UCSD-AML1 (cell line): ENCODE results near the gene ANKS1B.
A peak's percentile ranks its signal among the peaks of the same experiment; 100 is the strongest.
"Not testable (repeated sequence)": the region's sequence is repeated elsewhere in the genome, so short reads cannot be mapped to it uniquely, and the experiment has no call there.

ENCODE experiments used
- DNase-seq: peaks from one replicate; lab custom pipeline; 2025; ENCODE audit not compliant: unreplicated experiment; lab: John Stamatoyannopoulos, UW

ANKS1B gene

DNA sequence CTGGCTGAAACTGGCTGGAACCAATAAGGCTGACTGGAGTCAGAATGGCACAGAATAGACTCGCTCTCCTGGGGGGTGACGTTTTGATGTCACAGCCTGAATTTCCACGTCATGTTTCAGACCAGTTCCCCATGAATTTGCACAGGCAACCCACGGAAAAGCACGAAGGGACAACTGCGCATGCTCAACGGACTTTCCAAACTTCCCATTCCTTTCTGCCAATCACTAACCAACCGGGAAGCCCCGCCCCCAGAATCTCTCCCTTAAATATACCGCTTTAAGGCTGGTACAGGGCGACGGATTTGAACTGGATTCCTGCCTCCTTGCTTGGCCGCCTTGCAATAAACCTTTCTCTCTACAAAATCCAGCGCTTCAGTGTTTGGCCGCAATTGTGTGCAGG lies 904.9 kb downstream of the ANKS1B start:
- no peak for DNase-seq

DNA sequence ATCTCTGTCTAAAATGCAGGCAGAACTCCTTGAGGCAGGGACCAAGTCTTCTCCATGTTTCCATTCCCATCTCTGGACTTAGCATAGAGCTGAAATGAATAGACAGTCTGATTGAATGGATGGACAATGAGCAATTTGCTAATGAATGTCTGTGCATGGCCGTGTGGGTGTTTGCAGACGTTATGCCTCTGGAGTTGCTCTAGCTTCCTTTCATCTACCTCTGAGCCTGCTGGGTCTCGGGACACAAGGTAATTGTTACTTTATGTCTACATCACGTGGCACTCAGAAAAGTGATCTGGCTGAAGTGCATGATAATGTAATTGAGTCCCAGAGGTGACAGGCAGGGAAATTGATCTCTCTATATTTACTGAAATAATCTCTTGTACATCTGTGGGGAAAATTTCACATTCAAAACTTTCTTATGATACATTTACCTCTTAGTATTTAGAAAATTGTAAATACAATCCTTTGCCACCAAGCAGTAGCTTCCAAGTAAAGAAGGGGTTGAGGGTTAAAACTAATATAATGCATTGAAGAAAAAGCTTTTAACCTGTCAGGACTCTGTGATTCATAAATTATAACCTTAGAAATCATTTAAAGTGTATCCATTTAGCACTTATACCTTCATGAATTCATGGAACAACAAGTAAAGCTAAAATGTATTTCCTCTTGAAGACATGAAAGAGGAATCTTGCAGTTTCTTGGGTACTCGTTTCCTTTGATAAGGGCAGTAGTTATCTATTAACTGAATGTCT lies 915.6 kb downstream of the ANKS1B start:
- no peak for DNase-seq

DNA sequence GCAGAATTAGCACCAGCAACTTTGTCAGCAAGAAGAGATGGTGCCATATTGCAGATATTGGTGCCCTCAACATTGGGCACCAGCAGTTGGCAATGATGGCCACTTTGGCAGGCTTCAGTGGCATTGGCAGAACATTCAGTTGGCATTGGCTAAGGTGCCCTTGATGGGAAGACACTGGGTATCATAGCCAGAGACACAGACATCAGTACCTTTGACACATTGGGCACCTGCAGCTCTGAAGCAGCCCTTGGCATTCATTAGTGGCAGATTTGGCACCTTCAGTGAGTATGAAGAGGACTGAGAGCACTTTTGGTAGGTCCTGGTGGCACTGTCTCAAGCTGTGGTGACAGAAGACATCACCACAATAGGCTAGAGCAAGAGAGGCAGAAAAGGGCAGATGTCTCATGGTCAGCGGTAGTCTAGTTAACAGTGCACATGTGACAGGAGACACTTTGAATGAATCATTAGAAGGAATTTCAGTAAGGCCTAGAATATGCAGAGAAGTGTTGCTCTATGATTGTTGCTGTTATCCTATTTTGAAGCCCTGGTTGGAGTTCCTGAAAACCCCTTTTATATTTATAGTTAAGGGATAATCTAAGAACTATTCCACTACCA lies 917.5 kb downstream of the ANKS1B start:
- DNase-seq: no peak

DNA sequence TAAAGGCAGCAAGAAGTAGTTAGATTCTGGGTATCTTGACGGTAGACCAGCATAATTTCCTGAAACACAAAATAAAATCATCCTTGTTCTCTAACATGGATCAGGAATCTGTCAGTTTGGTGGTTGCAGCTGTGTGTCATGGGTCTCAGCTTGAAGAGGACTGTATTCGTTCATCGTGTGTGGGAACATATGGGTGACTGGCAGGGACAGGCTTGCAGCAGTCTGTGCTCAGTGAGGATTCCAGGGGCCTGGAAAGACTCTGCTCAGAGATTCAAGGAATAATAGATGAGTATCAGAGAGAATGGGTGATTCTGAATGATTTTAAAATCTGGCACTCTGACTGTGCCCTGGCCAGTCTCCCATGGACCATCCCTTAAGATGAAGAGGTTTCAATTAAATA lies 918.0 kb downstream of the ANKS1B start:
- no peak for DNase-seq

DNA sequence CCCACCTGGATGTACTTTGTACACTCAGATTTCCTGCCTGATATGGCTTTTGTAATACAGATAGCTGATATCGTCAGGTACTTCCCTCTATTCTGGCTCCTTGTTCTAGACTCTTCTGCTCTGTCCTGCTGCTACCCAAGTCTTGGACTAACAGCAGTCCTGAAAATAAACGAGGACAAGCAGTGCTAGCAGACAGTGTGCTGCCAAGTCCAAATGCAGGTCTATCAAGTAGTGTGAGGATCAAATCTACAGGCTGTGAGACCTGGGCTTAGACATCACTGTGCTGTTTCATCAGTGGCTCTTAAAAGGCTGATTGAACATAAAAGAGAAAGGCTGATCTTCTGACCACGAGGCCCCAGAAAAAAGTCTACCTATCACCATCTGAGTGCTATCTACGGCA lies 921.6 kb downstream of the ANKS1B start:
- no peak for DNase-seq

DNA sequence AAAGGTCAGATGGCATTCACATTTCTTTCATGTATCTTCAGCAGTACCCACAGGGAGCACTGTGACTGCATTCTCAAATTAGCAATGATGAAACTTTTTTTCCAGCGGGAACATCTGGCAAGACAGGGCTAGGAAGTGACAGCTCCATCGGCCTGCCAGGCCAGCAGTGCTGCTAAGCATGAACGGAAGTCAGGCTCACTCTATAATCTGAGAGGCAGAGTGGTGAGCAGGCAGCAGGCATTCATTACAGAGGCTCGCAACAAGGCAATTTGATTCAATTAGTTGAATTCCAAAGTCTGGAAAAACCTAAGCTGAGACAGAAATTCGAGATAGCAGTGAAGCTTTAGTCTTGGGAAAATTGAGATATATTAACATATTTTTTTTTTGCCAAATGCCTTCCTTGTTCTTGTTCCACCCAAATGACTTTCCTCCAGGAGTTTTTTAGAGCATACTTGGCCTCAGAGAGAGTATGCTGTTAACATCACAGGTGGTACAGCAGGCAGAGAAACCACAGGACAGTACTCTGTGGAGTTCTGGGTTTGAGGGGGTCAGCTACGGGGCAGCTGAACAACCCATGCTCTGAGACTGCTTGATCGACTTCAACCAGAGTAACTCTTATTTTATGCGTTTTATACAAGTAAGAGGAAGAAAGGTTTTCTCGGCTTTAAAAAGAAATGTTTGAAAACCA lies 924.8 kb downstream of the ANKS1B start:
- no peak for DNase-seq

DNA sequence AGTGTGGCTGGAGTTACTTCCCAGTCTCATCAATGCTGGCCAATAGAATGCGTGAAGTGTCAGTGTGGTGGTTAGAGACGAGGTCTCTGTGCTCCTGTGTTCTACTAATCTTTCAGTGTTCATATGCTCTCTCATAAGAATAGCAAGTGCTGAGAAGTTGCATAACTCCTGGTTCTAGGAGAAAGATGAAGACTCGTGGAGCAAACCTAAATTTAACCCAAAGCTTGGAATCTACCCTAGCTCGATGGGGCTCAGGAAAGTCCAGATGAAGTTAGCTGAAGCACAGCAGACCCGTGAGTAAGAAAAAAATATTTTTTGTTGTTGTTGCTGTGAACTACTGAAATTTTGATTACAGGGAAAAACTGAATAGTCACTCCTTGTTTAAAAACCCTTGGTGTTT lies 927.1 kb downstream of the ANKS1B start:
- no peak for DNase-seq

DNA sequence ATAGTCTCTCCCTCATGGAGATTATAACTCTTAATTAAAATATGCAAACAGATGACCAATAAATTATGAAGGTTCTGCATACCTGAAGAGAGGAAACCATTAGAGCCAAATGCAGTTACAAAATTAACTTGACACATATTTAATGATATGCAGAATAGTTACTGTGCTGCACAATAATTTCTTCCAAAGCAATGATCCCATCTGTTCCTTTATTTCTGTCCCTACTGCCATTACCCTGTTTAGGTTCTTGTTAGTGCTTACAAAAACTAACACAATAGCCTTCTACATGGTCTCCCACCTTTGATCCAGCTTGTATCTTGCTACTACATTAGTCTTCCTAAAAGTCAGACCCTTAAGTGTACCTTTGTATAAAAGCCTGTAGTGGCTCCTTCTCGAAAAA lies 928.5 kb downstream of the ANKS1B start:
- DNase-seq: no peak

DNA sequence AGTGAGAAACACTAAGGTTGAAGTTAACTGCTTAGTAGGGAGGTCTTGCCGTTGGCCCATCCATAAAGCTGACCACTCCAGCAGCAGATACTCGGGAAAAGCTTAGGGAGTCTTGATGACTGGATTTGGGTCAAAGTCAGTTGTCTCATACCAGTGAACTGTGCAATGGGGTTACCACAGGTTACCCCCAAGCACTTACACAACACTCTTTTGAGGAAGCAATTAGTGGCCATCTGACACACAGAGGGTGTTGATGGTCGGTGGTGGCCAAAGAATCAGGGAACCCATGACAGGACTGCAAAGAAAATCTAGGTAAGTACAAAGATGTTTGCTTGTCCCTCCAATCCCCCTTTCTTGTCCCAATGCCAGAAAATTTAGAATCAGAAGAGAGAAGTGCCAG lies 929.4 kb downstream of the ANKS1B start:
- no peak for DNase-seq

DNA sequence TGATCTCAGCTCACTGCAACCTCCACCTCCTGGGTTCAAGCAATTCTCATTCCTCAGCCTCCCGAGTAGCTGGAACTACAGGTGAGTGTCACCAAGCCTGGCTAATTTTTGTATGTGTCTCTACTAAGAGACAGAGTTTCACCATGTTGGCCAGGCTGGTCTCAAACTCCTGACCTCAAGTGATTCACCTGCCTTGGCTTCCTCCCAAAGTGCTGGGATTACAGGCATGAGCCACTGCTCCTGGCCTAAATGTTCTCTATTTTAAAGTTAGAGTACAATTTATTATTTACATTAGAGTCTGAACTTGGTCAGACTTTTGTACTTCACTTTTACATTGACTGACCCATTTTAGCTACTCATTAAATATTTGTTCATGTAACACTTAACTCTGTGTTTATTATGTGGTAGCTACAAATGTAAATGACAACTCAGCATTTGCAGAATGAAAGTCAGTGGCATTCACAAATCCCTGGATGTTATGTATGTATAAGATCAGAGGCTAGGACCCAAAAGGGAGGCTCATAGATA lies 930.1 kb downstream of the ANKS1B start:
- no peak for DNase-seq

DNA sequence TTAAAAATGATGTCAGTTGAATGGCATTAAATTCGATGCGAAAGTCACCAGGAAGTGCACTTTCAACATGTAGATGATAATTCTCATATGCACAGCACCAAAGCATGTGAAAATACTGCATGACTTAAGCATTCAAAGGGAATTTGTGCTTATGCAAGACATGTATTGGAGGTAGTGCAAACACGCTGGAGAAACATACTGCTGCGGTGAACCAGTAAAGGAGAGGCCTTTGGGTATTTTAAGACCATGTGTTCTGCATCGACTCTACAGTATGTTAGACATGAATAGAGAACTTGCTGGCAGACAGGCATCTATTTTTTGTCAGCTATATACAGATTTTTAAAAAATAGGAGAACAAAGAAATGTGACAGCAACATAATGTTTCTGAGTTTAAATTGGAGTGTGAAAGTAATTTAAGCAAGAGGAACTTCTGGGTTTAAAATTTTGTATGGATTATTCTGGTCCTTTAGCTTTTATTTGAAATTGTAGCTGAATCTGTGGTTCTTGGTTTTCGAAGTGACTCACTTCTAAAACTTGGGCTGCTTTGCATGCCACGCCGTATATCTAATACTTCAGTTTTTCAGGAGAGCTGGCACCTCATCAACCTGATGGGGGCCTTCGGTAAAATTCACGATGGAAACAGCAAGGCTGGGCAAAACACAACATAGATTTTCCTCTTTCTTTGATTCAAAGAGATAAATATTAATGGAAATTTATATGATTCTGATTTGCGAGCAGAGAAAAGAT lies 930.9 kb downstream of the ANKS1B start:
- DNase-seq: no peak

DNA sequence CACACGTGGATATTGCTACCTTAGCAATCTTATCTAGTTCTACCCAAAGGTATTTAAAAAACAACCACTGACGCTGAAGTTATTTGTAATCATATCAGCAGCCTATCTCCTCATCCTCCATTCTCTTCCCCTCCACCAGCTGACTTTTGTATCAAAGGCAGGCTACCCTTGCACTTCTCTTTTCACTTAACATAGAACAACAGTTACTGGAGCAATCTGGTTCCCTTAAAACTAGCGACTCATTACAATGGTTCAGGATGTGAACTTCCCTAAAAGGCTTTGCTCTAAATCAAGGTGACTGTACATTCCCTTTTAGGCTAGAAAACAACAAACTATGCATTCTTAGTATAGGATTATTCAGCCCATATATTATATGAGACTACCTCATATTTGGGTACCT lies 935.0 kb downstream of the ANKS1B start:
- DNase-seq: no peak

DNA sequence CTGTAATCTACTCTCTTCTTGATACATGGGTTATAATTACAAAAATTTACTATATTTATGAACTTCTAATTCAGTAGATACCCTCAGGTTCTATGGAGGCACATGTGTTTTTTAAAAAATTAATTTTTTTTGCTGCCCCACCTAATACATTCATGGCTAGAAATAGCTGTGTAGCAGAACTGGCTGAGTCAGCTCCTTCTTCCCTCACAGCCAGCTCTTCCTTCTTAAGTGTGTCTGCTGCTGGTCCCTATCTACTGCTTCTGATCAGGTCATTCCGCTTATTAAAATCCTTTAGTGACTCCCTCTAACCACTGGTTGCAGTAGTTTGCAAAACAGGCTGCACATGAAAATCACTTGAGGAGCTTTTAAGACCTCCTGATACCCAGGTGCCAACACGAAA lies 939.6 kb downstream of the ANKS1B start:
- DNase-seq: no peak

DNA sequence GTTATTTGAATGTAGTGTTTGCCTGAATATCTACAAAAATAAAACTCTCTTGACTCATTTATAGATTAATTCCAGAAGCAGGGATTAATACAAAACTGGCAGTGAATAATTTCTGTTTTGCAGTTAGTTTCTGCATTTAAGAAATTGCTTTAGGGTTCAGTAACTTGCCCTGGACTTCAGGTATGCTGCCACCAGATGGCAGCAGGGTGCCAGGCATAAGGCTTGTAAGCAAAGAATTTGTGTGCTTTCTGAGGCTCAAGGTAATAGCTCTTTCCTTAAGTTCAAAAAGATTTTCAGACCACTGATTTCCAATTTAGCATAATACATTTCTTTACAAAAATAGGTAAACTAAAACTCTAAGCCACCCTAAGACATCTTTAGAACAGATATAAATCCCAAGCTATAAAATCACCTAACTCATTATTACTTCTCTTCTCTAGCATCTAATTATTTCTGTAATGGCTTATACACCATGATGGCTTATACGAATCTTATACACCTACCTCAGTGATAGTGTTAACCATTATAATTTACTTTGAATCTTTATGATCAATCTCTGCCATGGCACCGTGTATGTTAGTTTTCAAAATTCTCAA lies 941.3 kb downstream of the ANKS1B start:
- DNase-seq: peak; percentile 48

DNA sequence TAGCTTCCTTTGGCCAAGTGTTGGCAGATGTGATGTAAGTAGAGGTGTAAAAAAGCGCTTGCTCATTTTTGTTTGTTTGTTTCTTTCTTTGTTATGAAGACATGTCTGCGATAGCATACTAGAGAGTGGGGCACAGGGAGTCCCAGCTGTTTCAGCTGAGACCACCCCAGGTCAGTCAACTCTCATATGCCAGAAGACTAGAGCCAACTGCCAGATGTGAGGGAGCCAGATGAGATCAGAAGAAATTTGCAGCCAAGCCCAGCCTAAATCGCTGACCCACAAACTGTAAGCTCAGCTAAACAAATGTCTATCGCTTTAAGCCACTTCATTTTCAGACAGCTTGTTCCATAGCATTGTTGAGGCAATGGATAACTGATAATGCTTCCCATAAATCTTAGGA lies 942.5 kb downstream of the ANKS1B start:
- no peak for DNase-seq

DNA sequence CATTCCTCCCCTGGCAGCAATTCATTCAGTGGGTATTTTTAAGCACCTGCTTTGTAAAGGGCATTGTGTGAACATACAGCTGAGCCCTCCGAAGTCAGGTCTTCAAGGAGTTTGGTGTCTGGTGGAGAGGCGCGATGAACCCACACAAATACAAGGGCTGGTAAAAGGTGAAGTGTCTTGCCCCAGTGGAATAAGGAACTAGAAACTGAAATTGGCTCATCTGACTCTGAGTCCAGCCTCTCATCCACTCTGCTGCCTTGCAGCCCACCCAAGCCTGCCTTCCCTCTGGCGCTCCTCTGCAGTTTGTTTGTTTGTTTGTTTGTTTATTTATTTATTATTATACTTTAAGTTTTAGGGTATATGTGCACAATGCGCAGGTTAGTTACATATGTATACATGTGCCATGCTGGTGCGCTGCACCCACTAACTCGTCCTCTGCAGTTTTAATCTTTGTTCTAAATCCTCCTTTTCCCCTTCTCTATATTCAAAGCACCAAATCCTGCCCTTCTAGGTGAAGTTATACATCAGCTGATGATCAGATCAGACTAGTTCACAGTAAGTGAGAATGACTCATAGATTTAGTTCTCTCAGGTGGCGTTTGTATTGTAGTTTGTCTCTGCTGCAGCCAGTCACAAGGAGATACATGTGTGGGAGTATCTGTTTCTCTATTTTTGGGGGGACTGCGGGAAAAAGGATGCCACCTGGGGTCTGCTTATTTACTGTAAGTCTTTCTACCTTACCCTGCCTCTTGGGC lies 945.2 kb downstream of the ANKS1B start:
- DNase-seq: no peak

DNA sequence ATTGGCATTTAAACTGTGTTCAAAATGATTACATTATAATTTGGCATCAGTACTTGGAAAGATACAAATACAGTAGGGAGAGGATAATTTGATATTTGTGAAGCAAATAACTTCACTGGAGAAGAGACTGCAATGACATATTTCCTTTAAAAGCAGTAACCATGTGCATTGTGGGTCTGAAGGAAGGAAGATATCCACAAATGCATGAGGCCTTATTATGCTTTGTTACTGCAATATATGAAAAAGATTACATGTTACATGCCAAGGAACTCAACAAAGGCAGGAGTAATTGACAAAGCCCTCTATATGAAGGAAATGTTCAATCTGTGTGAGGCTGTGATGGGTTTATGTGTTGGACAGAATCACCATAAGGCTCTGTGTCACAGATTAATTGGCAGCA lies 948.2 kb downstream of the ANKS1B start:
- no peak for DNase-seq

DNA sequence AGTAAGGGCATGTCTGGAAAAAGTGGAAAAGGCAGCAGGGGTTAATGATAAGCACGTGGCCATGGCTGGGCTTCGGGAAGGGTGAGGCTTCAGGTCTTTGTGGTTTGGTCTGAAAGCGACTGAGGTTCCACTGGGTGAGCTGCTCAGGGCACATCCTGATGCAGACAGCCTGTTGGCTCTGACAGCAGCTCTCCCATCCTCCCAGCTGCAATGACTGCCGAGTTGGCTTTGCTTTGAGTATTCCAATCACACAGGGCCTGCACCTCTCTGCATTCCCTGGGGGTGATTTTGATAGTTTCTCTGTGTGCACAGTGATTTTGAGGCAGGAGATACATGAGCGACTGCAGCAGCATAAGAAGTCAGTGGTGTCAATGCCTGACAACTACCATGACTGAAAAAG lies 948.9 kb downstream of the ANKS1B start:
- DNase-seq: no peak

DNA sequence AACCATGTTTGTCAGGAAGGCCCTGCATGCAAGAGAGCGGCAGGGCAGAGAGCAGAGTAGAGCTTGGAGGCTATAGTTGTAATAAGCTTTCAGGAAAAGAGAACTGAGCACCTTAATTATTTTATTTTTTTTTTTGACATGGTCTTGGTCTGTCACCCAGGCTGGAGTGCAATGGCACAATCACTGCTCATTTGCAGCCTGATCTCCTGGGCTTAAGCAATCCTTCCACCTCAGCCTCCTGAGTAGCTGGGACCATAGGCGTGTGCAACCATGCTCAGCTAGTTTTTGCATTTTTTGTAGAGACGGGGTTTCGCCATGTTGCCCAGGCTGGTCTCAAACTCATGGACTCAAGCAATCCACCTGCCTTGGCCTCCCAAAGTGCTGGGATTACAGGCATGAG lies 950.5 kb downstream of the ANKS1B start:
- DNase-seq: not testable (repeated sequence)

DNA sequence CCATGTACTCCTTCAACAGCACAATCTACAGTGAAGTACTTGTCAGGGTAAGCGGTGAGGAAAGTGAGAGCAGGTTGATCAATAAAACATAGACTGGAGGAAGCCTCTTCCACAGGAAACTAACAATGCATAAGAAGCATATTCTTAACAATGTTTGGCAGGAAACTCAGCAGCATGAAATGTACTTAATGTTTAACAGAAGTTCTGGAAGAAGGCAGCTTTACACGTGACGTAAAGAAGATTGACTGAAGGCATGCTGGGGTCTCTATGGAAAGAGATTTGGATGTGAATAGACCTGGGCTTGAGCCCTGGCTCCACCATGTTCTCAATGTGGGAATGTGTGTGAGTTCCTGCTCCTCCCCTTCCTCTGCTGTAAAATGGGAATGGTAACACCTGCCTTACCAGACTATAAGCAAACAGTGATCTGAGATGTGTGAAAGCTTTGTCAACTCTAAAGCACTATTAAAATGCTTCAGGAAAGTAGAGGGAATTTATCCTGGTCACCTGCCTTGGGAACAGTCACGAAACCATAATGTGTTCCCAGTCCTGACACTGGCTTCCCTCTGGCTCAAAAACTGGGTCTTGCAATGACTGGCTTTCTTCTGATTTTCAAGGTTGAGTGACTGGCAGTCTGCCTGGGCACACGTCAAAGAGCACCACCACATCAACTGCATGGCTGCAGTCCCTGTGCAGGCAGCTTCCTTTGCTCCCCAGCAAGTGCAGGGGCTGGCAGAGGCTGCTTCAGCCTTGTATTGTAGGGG lies 955.0 kb downstream of the ANKS1B start:
- DNase-seq: no peak
